ENCODE results near the gene DIP2B. TPM values are rescaled to one million over a fixed set of nuclear protein-coding genes. Genes with fewer than 3 reads are reported as not detected.
A peak's percentile ranks its signal among the peaks of the same experiment; 100 is the strongest.

DIP2B gene
- total and polyA plus RNA-seq, 2 donors from 2014 or later: 4.6 to 23.3 TPM

DNA sequence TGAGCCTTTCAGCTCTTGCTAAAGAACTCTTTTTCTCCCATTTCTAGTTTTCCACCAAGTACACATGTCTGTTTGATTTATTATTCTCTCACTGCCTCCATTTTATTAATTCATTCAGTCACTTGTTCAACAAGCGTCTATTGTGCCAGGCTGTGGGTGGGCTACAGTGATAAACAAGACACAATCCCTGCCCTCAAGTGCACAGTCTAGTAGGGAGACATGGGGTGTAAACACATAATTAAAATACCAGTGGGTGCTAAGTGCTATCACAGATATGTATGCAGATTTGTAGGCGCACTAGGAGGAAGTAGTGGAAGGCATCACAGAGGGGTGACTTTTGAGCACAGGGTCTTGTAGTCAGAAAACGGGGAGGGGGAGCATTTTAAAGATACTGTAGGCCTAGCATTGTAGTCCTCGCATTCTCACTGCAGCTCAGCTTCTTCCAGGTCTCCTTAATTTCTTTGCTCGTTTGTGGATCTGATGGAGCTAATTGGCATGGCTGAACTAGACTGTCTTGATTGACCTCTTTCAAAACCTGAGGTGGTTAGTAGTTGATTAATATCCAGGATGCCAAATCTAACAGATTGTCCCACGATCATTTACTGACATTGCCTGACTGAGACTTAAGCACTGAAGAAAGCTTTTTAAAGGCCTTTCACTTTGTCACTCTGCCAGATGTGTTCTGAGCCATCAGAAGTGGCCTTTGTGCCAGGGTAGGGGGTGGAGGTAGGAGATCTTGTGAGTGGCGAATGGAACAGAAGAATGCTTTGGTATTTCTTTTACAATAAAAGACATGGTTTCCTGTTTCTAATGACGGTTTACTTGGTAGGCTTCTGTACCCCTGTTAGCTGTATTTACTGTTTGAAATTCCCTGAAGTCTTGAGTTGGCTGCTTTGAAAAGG, 116.9 kb downstream of the DIP2B start:
- Histone ChIP-seq H3K9ac (ENCODE audit: low read length in 3 of 3) (no peak overlapping the region), H3K4me3 (ENCODE audit: low read length in 3 of 3) (no peak overlapping the region), H3K36me3 (ENCODE audit: control insufficient read depth in 2 of 3, insufficient read depth in 3 of 3, low read length in 3 of 3) (no peaks in the 10 kb centered on the region), H3K9me3 (ENCODE audit: control insufficient read depth in 2 of 3, insufficient read depth in 1 of 3, low read length in 3 of 3) (no peaks in the 10 kb centered on the region), H3K27me3 (ENCODE audit: control insufficient read depth, insufficient read depth, low read length) (no peaks in the 10 kb centered on the region), H3K27ac (ENCODE audit: low read depth in 2 of 2, low read length in 2 of 2) (peak overlapping the region in 1 of 2 donors; percentile 20), H3K4me1 (ENCODE audit: control insufficient read depth in 2 of 3, insufficient read depth in 2 of 3, low read depth in 1 of 3, low read length in 3 of 3) (peaks cover 0 to 21% (median 6%) of the 10 kb centered on the region in 3 donors)
- intact Hi-C loops (cut with DNase I): no loop called here
- FAIRE-seq: no peak
- DNase-seq: peak in 2 of 5 donors; percentile 13 to 35
- TF ChIP-seq CTCF (IDR thresholded peaks at IDR 0.05; ENCODE audit: borderline replicate concordance, extremely low read depth, insufficient read depth): no peak

DNA sequence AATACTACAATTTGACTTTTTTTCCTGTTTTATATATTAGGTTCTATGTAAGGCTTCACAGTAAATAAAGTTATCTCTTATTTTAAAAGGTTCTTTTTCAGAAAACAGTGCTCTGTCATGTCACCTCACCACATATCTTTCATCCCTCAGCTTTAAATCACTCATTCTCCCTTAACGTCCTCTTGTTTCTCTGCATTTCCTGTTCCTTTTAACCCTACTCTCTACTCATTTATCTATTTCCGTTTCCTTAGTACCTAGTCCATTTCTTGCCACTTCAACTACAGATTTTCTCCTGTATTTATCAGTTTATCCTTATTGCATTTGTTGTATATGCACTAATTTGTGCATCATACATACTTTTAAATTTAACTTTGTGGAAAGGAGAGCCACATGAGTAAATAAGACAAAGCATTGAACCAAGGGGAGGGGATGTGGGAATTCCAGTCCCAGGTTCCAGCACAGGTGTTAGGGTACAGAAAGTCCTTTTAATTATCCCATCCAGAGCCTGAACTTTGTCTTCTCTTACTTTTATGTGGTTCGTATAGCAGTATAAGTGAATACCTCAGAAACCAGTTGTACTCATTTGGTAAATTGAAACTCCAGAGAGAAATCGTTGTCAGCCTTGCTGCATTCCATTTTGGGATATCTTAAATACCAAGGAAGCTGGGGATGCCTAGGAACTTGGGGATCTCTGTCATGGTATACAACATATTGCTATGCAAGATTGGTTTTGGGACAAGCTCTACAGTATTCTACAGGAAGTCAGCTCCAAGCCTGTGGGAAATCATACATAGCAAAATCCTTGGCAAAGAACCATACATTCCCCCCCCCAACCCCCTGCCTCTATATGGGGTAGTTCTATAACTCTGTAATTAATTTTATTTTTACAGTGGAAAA, 120.5 kb downstream of the DIP2B start:
- Histone ChIP-seq H3K36me3 (ENCODE audit: control insufficient read depth in 2 of 3, insufficient read depth in 3 of 3, low read length in 3 of 3) (peaks cover 0 to 5% (median 5%) of the 10 kb centered on the region in 3 donors), H3K4me3 (ENCODE audit: low read length in 3 of 3) (no peak overlapping the region), H3K27me3 (ENCODE audit: control insufficient read depth, insufficient read depth, low read length) (no peaks in the 10 kb centered on the region), H3K9ac (ENCODE audit: low read length in 3 of 3) (no peak overlapping the region), H3K9me3 (ENCODE audit: control insufficient read depth in 2 of 3, insufficient read depth in 1 of 3, low read length in 3 of 3) (no peaks in the 10 kb centered on the region), H3K4me1 (ENCODE audit: control insufficient read depth in 2 of 3, insufficient read depth in 2 of 3, low read depth in 1 of 3, low read length in 3 of 3) (peaks cover 0 to 13% (median 6%) of the 10 kb centered on the region in 3 donors), H3K27ac (ENCODE audit: low read depth in 2 of 2, low read length in 2 of 2) (no peak overlapping the region)
- no peak for TF ChIP-seq CTCF (IDR thresholded peaks at IDR 0.05; ENCODE audit: borderline replicate concordance, extremely low read depth, insufficient read depth)
- FAIRE-seq (no peak), DNase-seq (no peak)
- intact Hi-C loops (cut with DNase I): no loop called here

DNA sequence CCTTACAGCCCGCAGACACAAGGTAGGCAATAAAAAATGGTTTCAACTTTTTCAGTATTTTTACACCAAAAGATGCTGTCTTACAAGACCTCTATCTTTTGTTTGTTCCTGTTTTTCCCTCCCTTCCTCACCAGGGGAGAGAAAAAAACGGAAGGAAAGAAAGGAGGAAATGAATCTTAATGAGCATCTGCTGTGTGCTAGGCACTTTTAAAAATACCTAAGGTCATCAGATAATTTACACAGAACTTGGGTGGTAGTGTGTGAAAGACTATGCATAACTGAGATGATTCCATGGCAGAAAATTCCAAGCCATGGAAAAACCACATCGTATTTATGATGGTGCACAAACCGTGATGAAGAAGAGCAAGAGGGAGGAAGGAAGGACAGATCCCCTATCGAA, 121.2 kb downstream of the DIP2B start:
- H3K4me1 ChIP-seq (ENCODE audit: control insufficient read depth in 2 of 3, insufficient read depth in 2 of 3, low read depth in 1 of 3, low read length in 3 of 3): peaks cover 0 to 13% (median 3%) of the 10 kb centered on the region in 3 donors
- DNase-seq (no peak), FAIRE-seq (no peak)
- H3K9me3 ChIP-seq (ENCODE audit: control insufficient read depth in 2 of 3, insufficient read depth in 1 of 3, low read length in 3 of 3): no peaks in the 10 kb centered on the region
- no peak overlapping the region for H3K4me3 ChIP-seq (ENCODE audit: low read length in 3 of 3)
- no peak for TF ChIP-seq CTCF (IDR thresholded peaks at IDR 0.05; ENCODE audit: borderline replicate concordance, extremely low read depth, insufficient read depth)
- intact Hi-C loops (cut with DNase I): no loop called here
- no peak overlapping the region for H3K9ac ChIP-seq (ENCODE audit: low read length in 3 of 3)
- H3K27me3 ChIP-seq (ENCODE audit: control insufficient read depth, insufficient read depth, low read length): no peaks in the 10 kb centered on the region
- no peak overlapping the region for H3K27ac ChIP-seq (ENCODE audit: low read depth in 2 of 2, low read length in 2 of 2)
- H3K36me3 ChIP-seq (ENCODE audit: control insufficient read depth in 2 of 3, insufficient read depth in 3 of 3, low read length in 3 of 3): peaks cover 0 to 5% (median 5%) of the 10 kb centered on the region in 3 donors
